NCI-H128 (cell line): ENCODE results near the gene SPDEF.

ENCODE experiments used
- DNase-seq: peaks from one replicate; lab custom pipeline; 2025; ENCODE audit not compliant: unreplicated experiment; lab: John Stamatoyannopoulos, UW

The SPDEF gene

DNA sequence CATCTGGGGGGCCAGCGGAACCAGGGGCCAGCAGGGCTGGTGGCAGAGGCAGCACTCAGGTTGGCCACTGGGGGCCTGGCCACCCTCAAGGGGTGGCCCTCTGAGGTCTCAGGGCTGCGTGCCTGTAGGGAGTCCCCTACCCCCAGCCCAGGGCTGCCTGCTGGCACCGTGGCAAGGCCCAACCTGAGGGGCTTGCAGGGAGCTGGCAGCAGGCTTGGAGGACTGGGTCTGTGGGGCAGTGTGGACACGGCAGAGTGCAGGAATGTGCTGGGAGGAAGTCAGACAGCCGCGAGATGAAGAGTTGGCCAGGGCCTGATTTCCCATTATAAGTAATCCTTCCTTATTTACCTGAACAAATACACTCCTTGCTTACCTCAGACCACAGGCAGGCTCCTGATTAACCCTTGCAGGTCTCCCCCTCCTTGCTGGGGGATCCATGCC lies at the start of gene SPDEF:
Gene SPDEF (minus strand): TSS at position 299 of the 441 bp plus-strand sequence. CDS start 11,874 bp downstream, outside the sequence.
- DNase-seq: no peak

DNA sequence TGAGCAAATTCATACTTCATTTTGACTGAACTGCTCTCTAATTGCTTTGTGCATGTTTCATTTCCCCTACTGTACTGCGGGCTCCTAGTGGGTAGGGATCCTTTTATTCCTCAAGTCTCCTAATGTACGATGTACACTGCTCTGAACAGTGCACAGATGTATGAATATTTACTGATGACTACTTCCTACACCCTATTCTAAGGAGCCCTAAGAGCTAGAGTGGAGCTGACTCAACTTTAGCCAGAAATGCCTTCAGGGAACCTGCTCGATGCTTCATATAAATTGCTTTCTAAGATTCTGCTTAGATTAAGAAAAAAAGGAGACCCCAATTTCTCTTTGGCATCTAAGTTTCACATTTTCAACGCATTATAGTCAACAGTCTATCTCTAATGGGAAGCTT lies 47.6 kb upstream of the SPDEF start:
- no peak for DNase-seq

GRCh38 chr6:34602318-34603111 lies 46.4 kb upstream of the SPDEF start:
- DNase-seq: no peak

GRCh38 chr6:34601706-34602105 lies 45.6 kb upstream of the SPDEF start:
- no peak for DNase-seq

GRCh38 chr6:34600796-34601195 lies 44.7 kb upstream of the SPDEF start:
- DNase-seq: no peak

- no peak for DNase-seq
Measured at GRCh38 chr6:34600101-34600500, 44.0 kb upstream of the SPDEF start.

GRCh38 chr6:34598712-34599111 lies 42.6 kb upstream of the SPDEF start:
- no peak for DNase-seq

GRCh38 chr6:34597605-34598353 lies 41.6 kb upstream of the SPDEF start:
- no peak for DNase-seq

- no peak for DNase-seq
Measured at GRCh38 chr6:34596798-34597197, 40.7 kb upstream of the SPDEF start.

GRCh38 chr6:34595332-34596184 lies 39.4 kb upstream of the SPDEF start:
- DNase-seq: no peak

- DNase-seq: no peak
Measured at GRCh38 chr6:34593701-34594100, 37.6 kb upstream of the SPDEF start.

- DNase-seq: no peak
Measured at GRCh38 chr6:34592208-34592952, 36.3 kb upstream of the SPDEF start.

DNA sequence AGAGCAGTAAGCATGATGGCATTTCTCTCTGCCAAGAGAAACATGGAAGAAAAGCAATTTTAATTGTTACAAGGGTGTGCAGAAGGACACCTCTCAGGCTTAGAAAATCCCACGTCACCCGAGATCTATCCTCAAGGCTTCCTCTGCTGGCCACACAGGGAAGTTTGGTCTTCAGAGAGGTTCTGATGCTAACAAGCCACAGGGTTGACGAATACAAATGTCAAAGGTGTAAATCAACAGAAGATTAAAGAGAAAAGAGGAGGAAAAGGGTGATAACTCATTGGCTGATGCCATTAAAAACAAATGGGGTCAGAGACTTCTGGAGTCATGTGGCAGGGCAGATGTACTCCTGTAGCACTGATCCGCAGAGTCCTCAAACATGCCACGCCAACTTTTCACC lies 33.6 kb upstream of the SPDEF start:
- no peak for DNase-seq

GRCh38 chr6:34589140-34589539 lies 33.0 kb upstream of the SPDEF start:
- no peak for DNase-seq

GRCh38 chr6:34587851-34588250 lies 31.7 kb upstream of the SPDEF start:
- no peak for DNase-seq

- DNase-seq: no peak
Measured at GRCh38 chr6:34587325-34587724, 31.2 kb upstream of the SPDEF start.

DNA sequence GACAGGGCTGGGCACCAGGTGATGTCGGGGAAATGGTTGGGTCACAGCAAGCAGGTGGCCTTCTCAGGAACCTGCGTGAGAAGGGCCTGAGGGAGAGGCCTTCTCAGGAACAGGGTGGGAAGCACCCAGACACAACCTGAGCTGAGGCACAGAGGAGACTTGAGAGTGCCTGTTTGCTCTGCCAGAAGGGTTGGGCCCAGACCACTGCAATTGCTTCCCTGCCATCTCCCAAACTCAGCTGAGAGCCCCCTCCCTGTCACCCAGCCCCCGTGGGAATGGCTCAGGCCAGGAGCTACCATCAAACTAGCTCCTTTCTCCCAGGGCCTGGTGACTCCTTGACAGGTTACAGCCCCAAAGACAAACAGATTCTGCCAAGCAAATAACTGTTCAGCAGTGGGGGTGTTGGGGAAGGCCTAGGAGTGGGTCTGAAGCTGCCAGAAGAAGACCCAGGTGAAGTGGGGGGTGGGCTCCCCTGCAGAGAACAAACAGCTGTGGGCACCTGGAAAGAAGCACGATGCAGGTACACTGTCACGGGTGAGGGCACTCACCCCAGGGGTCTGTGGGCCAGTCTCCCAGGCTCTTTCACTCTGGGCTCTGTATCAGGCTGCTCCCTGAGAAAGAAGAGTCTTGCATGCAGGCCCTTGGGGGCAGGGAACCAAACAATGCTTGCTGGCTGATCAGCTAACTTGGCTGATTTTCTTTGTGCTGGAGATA lies 30.4 kb upstream of the SPDEF start:
- no peak for DNase-seq

- no peak for DNase-seq
Measured at GRCh38 chr6:34585512-34586061, 29.5 kb upstream of the SPDEF start.

GRCh38 chr6:34585108-34585507 lies 29.0 kb upstream of the SPDEF start:
- no peak for DNase-seq

- DNase-seq: no peak
Measured at GRCh38 chr6:34584694-34585093, 28.6 kb upstream of the SPDEF start.
